GM19468 (cell line): ENCODE data around the gene DUOX1.
A peak's percentile ranks its signal among the peaks of the same experiment; 100 is the strongest.

ENCODE experiments used
- ATAC-seq: cut with Tn5 transposase; IDR thresholded peaks from one replicate; pipeline ENCODE4 v1.9.1; 2021; ENCODE audit warnings: mild to moderate bottlenecking, moderate library complexity, moderate number of reproducible peaks; ENCODE audit not compliant: unreplicated experiment; ENCODE audit errors: extremely low read depth

DUOX1 gene

DNA sequence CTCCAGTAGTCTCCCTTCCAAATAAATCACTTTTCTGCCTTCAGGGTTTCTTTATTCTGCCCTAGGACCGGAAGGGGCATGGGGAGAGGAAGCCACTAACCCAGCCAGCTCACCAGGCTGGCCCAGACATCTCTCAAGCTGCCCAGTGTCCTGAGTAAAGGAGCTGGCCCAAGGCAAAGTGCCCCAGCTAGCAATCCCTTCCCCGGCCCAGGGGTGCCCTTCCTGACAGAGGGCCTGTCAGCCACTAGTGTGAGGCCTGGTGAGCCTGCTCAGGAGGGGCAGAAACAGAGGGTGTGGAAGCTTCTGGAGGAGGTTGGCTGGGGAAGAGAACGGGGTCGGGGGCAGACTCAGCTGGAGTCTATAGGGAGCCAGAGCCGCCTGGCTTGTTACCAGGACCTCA lies 35.7 kb downstream of the DUOX1 start:
- ATAC-seq: no peak

DNA sequence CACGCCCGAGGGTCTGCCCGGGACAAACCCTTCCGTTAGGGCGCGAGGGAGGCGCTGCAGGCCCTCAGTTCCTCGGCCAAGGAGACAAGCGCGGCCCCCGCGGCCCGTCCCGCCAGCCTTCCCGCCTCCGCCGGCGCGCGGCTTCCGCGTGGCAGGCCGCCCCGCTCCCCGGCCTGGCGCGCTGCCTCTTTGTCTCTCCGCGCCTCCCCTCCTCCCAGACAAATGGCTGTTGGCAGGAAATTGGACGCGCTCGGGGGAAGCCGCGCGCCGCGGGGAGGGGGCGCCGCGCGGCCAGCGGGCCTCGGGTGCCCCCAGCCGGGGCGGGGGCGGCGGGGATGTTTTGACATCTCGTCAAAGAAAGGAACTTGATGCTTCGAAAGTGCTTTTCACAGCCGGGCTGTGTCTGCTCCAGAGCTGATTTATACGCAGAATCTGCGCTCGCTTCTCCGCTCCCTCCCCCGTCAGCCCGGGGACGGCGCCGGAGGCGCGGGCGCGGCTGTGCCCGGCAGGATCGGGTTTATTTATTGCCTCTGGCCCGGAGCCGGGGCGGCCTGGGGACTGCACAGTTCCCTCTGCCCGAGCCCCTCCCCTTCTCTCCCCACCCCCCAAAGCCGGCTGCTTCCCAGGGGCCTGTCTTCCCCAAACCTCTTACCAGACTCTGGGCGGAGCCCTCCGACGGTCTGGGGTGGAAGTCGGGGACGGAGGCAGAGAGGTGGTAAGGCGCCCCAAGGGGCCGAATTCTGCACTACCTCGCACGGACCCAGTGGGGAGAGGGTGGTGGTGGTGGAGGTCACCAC lies 37.2 kb downstream of the DUOX1 start:
- ATAC-seq: peak; percentile 60

DNA sequence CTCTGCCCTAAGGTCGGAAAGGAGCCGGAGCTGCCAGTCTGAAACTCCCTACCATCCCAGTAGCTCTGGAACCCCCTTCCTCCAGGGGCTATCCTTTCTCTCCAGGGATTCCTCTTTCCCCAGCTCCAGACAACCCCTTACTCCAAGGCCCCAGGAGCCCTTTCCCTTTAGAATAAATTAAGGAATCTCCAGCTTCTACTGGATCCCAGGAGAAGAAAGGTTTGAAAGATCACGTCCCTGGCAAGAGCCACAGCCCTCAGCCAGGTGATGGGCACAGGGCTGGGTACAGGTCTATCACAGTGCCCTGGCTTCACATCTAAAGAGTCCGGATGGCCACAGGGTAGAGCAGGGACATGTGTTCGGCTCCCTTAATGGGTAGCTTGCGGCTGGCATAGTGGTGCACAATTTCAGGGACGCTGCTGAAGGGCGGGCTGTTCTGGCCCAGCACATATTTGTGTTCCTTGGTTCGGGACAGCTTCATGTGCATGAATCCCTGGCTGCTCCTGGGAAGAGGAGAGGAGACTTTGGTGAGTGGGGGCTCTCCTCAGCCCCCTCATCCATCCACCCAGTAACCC lies 37.9 kb downstream of the DUOX1 start:
- ATAC-seq: no peak

DNA sequence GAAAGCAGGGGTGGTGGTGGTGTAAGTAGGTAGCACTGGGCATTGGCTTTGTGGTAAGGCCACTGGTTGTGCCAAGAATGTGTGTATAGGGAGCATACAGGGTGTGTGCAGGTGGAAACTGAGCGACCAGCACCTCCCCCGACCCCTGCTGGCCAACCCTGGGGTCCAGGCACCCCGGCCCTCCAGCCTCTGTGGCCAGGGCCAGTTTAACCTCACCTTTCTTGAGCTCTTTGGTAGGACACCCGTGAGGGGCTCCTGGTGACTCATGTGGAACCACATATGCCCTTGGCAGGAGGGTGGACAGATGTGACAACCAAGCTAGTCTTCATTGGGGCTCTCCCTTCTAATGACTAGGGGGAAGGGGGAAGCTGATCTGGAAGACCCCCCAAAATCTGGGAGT lies 38.5 kb downstream of the DUOX1 start:
- ATAC-seq: no peak

DNA sequence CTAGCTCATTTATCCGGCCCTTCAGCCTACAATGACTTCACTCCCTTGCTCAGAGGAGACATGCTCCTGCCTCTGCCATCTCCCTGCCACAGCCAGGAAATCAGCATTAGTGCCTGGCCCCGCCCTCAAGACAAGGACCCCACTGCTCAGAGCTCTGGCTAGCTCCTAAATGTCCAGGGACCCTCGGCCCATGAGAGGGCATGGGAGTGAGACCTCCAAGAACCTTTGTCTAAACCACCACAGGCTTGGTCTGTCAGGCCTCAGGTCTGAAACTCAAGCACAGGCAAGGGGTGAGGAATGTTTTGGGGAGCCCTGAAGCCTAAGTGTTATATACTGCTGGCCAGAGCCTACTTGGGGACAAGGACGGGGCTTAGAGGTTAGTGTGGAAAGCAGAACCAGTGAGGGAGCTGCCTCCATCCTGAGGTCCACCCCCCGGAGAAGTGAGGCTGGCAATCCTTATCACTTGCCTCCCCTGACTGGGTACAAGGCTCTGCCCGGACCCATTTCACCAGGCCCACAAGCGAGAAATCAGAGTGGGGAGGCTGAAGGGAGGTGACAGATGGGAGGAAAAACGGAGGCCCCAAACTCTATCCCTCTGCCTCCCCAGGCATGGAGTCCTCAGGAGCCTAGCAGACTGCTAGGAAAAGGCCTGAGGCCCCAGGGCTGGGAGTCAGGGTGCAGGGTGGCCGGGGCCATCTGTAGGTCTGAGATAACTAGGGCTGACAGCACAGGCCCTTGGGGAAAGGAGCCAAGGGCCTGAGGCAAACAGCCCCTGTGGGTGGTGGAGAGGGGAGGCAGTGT lies 39.2 kb downstream of the DUOX1 start:
- ATAC-seq: no peak

DNA sequence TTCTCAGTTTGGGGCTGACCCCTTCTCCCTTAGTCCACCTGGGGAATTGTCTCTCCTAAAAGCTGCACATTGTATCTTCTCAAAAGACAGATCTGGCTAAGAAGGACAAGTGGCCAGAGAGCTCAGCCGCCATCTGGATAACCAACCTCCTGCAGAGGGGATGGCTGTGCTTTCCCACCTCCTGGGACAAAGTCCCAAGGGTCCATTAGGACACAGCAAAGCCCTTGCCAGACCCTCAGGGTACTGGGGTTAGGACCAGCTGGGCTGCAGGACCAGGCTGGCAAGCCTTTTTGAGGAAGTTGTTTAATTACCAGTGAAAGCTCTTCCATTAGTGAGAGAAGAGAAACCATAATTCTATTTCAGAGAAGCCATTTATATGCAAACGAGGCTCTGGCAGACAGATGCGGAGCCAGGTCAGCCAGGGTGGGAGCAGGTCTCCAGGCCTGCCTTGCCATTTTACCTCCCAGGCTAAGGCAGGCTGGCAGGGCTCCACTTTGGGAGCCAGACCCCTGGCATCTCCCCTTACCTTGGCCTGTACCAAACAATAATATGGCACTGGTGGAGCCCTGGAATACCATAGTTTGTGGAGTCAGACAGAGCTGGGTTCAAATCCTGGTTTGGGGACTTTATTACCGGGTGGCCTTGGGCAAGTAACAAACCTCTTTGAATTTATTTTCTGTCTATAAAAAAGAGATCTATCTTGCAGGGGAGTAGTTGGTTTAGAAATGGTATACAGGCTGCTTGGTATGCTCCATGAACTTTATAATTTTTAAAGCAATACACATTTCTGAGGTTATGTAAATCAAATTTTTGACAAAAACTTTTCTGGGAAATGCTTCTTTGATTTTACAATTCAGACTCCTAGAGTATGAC lies 40.0 kb downstream of the DUOX1 start:
- no peak for ATAC-seq

DNA sequence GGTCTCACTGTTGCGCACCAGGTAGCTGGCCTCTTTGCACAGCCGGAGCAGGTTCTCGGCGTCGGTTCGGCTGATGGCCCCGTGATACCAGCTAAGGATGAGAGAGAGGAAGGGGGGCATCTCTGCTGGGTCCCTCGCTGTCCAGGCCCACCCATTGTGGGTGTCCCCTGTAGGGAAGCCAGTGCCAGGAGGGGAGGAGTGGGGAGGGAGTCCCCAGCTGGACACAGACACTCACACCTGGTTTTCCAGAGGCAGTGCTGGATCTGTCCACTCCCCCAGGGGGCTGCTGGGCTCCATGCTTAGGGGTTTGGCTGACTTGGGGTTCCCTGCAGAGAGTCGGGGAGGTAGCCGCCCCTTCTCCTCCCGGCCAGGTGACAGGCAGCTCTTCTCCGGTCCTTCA lies 42.1 kb downstream of the DUOX1 start:
- ATAC-seq: no peak

DNA sequence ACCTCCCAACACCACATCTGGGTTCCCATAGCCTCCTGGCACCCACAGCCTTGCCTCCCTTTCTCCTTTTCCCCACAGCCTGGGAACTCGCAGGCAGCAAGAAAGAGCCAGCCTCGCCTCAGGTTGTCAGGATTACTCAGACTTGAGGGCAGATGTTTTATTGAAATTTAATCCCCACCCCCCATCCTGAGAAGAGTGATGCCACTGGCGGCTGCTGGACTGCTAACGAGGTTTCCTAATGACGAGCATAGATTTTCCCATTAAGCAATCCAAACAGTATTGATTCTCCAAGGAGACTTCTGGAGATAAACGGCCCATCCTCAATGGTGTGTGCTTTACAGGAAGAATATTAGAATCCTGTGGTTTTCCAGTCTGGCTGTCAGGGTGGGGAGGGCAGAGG lies 44.3 kb downstream of the DUOX1 start:
- no peak for ATAC-seq

DNA sequence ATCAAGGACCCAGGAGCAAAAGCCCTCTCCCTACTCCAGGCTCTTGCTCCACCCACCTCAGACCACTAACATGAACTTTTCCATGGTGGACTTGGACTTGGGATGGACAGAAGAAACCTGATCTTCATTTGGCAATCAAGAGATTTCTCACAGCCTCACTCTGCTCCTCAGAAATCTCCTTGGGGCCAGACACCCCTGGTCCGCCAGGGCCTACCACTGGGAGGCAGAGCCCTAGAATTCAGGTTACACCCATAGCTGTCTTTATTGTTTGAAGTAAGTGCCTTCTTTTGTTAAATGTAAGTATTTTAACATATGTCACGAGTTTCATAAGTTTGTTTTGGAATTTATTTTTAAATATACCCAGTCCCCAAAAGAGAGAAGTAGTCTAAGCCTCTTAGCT lies 44.8 kb downstream of the DUOX1 start:
- ATAC-seq: no peak

DNA sequence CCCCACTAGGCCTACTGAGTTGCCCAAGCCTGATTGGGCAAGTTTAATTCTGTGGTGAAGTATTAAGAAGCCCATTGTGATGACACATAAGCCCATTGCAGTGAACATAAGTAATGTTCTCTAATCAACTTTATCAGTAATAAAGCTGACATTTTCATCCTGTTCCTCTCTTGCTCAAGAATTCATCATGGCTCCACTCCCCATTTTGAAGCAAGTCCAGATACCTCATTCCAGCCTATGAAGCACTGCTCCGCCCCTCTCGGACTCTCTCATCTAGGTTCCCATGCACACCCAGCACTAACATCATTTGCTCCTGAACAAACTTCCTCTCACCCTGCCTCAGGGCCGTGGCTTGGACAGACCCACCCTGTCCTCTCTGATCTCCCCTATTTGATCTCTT lies 47.5 kb downstream of the DUOX1 start:
- ATAC-seq: no peak

DNA sequence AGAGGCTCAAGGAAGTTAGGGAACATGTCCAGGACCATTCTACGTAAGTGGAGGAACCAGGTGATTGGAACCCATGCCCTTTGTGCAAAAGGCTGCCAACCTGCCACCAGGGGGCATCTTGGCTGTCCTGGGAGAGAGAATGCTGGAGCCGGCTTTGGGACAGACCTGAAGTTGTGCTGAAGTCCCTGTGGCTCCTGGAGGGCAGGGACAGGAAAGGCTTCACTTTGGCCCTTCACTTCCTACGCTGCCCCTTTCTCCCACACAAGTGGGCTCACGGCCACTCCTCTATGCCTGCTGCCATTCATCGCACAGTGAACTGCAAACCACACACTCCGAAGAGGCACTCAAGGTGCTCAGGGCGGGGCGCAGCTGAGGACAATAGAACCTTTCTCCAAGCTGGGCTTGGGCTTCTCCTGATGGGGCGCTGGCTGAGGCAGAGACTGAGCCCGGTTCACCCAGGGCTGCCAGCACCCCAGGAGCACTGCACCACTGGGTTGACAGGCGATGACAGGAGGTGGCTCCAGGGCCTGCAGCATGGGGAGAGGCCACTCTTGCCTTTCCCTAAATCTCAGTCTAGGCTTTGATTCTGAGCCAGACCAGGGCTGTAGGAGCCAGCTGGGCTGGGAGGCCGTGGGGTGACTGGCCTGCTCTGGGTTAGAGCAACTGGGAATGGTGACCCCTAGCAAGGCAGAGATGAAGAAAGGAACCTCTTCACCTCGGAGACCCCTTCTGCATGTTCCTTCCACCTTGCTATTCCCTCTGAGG lies 49.6 kb downstream of the DUOX1 start:
- ATAC-seq: no peak

DNA sequence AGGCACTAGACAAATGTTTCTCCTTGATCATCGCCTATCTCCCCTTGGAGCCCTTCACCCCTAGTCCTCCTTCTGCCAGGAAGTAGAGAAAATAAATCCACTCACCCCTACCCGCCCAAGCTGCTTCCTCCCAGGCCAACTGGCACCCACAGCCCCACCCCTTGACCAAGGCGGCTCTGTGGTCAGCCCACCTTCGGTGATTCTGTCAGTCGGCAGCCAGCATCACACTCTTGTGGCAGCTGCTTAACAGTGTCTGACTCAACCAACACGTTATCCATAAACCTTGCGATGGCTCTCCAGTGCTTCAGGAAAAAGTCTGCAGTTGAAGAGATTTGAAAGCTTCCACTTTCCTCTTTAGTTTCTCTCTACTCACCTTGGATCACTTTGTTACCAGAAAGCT lies 50.4 kb downstream of the DUOX1 start:
- no peak for ATAC-seq

DNA sequence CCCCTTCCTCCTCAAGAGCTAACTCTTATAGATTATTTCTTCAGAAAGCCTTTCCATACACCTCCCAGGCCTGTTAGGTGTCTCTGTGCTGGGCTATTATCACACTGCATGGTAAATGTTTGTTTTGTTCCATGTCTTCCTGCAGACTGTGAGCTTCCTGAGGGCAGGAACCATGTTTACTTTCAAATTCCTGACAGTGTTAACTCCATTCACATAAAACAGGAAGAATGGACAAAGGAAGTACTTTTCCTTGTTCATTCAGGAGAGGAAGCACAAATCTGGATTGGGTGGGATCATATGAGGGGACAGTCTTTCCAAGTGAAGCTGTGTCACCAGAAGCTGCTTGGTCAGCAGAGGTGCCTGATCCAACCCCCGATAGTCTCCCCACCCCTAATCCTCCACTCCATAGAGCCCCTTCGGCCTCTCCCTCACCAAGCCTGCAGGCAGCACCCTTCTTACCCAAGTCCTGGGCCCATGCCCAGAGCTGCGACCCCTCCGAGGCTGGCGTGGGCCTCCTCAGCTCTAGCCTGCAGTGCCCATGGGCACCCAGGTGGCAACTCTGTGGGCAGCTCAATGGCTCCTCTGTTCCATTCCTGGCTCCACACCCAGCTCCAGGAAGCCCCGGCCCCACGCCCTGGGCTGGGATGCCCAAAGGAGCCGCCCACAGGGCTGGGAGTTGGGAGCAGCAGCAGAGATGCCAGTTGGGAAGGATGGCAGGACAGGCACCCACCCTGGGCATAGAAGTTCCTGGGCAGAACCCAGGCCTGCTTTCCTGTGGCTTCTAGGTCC lies 51.0 kb downstream of the DUOX1 start:
- no peak for ATAC-seq

DNA sequence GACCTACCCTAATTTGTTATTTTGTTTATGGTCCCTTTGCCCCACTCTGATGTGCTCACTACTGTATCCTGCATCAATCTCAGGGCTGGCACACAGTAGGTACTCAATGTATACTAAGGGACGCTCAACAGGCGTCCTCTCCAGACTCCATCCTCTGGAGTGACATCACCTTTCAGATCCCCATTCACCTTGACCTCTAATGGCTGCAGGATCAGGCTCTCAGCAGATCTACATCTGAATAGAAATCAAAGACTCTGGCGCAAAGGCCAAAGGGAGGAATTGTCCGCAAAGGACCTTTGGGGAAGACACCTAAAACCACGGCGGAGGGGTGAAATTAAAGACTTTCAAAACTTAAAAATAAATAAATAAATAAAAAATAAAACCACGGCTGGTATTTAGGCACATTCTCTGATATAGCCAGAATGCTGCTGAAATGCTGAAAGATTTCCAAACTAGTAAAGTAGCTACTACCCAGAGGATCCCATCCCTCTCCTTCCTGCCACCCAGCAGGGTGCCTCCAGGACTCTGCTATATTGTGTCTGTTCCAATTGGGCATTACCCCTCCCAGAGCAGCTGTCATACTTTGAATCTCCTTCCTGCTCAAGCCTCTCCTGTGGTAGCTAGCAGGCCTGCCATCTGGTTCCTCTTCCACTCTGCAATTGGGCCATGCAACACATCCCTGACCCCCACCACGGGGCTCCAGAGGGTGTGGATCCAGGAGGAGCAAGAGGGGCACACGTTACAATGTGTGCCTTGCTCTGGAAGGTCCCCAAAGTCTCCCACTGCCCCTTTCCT lies 51.9 kb downstream of the DUOX1 start:
- no peak for ATAC-seq

DNA sequence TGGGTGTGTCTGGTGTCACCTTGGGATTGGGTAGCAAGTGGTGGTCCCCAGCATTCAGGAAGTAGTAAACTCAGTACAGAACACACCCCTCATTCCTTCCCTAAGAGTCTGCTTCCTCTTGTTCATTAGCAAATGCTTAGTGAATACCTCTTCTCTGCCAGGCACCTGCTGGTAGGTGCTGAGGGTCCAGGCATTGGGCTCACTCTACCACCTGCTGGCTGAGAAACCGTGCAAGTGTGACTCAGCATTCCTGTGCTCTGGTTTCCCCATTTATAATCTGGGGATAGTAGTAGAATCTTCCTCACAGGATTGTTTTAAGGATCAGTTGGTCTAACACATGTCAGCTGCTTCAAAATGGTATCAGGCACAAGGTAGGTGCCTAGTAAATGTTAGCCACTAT lies 53.2 kb downstream of the DUOX1 start:
- no peak for ATAC-seq

DNA sequence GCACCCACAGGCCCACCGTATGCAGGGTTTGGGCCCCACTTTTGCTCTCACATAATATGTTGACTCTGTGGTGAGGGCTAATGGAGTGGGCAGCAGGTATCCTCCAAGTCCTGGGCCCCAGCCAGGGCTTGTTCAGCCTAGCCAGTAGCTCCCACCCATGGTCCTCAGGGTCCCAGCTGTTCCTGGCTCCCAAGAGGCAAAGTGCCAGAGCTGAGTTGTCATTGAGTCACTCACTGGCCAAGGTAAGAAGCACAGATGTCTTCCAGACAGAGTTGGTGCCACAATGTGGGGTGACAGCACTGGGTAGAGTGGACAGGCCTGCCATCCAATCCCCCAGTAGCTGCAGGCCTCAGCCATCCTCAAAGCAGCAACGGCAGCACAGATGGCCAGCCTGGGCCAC lies 53.7 kb downstream of the DUOX1 start:
- no peak for ATAC-seq

DNA sequence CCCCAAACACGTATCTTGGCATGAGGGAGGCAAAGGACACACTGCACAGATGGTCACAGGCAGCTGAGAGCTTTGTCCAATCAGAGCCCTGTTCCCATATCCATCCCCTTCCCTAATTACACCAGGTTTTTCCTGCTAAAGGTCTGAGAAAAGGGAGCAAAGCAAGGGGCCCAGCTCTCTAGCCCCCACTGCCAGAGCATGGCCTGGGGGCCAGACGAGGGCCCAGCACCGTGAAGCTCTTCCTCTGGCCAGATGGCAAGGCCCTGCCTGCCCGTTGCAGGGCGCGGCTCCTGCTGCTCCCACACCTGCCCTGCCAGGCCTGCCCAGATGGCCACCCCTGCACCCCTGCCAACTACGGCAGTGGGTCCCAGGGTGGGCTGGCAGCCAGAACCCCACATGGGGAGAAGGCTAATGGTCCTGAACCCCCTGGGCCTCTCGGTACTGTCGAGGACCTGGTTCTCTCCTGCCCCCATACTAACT lies 54.8 kb downstream of the DUOX1 start:
- no peak for ATAC-seq
